WERI-Rb-1 (cell line): ENCODE data around the gene RCOR3.

Experiments used
- DNase-seq: peaks from one replicate; pipeline ENCODE4 v3.0.0-alpha.2; 2020
- H3K27ac ChIP-seq: fragments of 250-450 bp; sonication (Bioruptor Pico); 2 replicates; pipeline ENCODE4 v1.5.1; 2020; ENCODE audit warnings: mild to moderate bottlenecking, moderate library complexity
- H3K27me3 ChIP-seq: fragments of 250-450 bp; sonication (Bioruptor Pico); 2 replicates; pipeline ENCODE4 v1.5.1; 2021; ENCODE audit warnings: mild to moderate bottlenecking, low read depth, moderate library complexity; ENCODE audit not compliant: insufficient read depth, severe bottlenecking
- H3K36me3 ChIP-seq: fragments of 250-450 bp; sonication (Bioruptor Pico); 2 replicates; pipeline ENCODE4 v1.5.1; 2020; ENCODE audit warnings: mild to moderate bottlenecking, moderate library complexity
- H3K4me3 ChIP-seq: 2 replicates; pipeline ENCODE4 v1.5.1; 2011; ENCODE audit warnings: low read depth, mild to moderate bottlenecking, control low read depth, low read length
- H3K9me3 ChIP-seq: fragments of 250-450 bp; sonication (Bioruptor Pico); 2 replicates; pipeline ENCODE4 v1.5.1; 2021; ENCODE audit warnings: mild to moderate bottlenecking, moderate library complexity; ENCODE audit not compliant: severe bottlenecking
- CTCF ChIP-seq: IDR thresholded peaks from 2 replicates; pipeline ENCODE4 v1.5.1; 2011; ENCODE audit warnings: low read depth, mild to moderate bottlenecking, control low read depth, inconsistent platforms, low read length

The RCOR3 gene

GRCh38 chr1:211258756-211259637 is at the start of gene RCOR3:
Gene RCOR3, plus strand, starts transcription at chr1:211259366. Its CDS starts 195 bp downstream, at chr1:211259561.
- H3K27ac ChIP-seq, result peak within 1 kb of the TSS; percentile 100
- peak; percentile 85 for TF ChIP-seq CTCF

GRCh38 chr1:211210052-211210451 is 49.1 kb upstream of the RCOR3 start:
- H3K27ac ChIP-seq, result no peak overlapping the region
- no peak for TF ChIP-seq CTCF
- no peak for DNase-seq
- no peaks in the 10 kb centered on the region for H3K27me3 ChIP-seq
- H3K36me3 ChIP-seq, result no peaks in the 10 kb centered on the region
- no peak overlapping the region for H3K4me3 ChIP-seq
- peaks cover 7% of the 10 kb centered on the region for H3K9me3 ChIP-seq

More at GRCh38 chr1:211258756-211259637, at the start of gene RCOR3:
- DNase-seq, result peak; percentile 98
- H3K36me3 ChIP-seq, result peaks cover 23% of the 10 kb centered on the region
- H3K4me3 ChIP-seq, result peak within 1 kb of the TSS; percentile 92
- H3K9me3 ChIP-seq, result no peaks in the 10 kb centered on the region
- no peaks in the 10 kb centered on the region for H3K27me3 ChIP-seq

- TF ChIP-seq CTCF, result no peak
- H3K27ac ChIP-seq, result no peak overlapping the region
- no peaks in the 10 kb centered on the region for H3K27me3 ChIP-seq
- H3K4me3 ChIP-seq, result no peak overlapping the region
- H3K36me3 ChIP-seq, result no peaks in the 10 kb centered on the region
- peaks cover 7% of the 10 kb centered on the region for H3K9me3 ChIP-seq
- no peak for DNase-seq
These were observed 48.2 kb upstream of the RCOR3 start for GRCh38 chr1:211210965-211211364.

GRCh38 chr1:211213702-211214101 is 45.5 kb upstream of the RCOR3 start:
- Histone ChIP-seq H3K27ac (no peak overlapping the region), H3K4me3 (no peak overlapping the region), H3K27me3 (no peaks in the 10 kb centered on the region), H3K9me3 (no peaks in the 10 kb centered on the region), H3K36me3 (no peaks in the 10 kb centered on the region)
- no peak for DNase-seq
- TF ChIP-seq CTCF, result no peak

- no peak for TF ChIP-seq CTCF
- H3K27ac ChIP-seq, result no peak overlapping the region
- no peaks in the 10 kb centered on the region for H3K36me3 ChIP-seq
- H3K4me3 ChIP-seq, result no peak overlapping the region
- DNase-seq, result no peak
- H3K9me3 ChIP-seq, result no peaks in the 10 kb centered on the region
- H3K27me3 ChIP-seq, result no peaks in the 10 kb centered on the region
These were observed 43.6 kb upstream of the RCOR3 start for GRCh38 chr1:211215577-211215976.
